Measurements from ENCODE around the gene PSMB4. TPM values are rescaled to one million over a fixed set of nuclear protein-coding genes. Genes with fewer than 3 reads are reported as not detected.
A peak's percentile ranks its signal among the peaks of the same experiment; 100 is the strongest.
"Not testable (repeated sequence)": the region's sequence is repeated elsewhere in the genome, so short reads cannot be mapped to it uniquely, and the experiment has no call there.

The PSMB4 gene
- total RNA-seq, 2 experiments from 2014 or later = 350 to 353 TPM

DNA sequence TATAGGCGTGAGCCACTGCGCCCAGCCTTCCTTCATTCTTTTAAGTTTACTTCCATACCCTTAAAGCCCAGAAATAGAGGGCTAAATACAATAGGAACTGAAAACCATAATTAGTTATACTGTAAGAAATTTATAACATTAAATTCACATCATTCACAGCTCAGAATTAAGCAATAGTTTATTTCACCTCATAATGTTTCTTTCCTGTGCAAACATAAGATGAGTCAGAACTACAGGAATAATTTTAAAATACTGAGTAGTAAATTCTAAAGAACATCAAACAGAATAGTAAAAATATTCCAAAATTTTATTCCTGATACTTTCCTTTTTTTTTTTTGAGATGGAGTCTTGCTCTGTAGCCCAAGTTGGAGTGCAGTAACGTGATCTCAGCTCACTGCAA is 35.8 kb downstream of the PSMB4 start:
- no peak for DNase-seq
- H3K4me1 Mint-ChIP-seq (ENCODE audit: low read depth) = peaks cover 32% of the 10 kb centered on the region
- H3K4me3 Mint-ChIP-seq = no peak overlapping the region
- no peak for ATAC-seq
- ChIA-PET CTCF (interaction anchor here (1.0 to 4.4 kb wide), 3 partner anchors 9 to 159 kb away, joined by 3 to 13 read pairs (median 8); no protein-coding TSS in a partner anchor), POLR2A (no interaction called here)
- H3K9me3 Mint-ChIP-seq = no peaks in the 10 kb centered on the region
- peaks cover 7% of the 10 kb centered on the region for H3K36me3 Mint-ChIP-seq (ENCODE audit: low read depth)
- H3K27me3 Mint-ChIP-seq = no peaks in the 10 kb centered on the region
- TF ChIP-seq, protein P1, sequence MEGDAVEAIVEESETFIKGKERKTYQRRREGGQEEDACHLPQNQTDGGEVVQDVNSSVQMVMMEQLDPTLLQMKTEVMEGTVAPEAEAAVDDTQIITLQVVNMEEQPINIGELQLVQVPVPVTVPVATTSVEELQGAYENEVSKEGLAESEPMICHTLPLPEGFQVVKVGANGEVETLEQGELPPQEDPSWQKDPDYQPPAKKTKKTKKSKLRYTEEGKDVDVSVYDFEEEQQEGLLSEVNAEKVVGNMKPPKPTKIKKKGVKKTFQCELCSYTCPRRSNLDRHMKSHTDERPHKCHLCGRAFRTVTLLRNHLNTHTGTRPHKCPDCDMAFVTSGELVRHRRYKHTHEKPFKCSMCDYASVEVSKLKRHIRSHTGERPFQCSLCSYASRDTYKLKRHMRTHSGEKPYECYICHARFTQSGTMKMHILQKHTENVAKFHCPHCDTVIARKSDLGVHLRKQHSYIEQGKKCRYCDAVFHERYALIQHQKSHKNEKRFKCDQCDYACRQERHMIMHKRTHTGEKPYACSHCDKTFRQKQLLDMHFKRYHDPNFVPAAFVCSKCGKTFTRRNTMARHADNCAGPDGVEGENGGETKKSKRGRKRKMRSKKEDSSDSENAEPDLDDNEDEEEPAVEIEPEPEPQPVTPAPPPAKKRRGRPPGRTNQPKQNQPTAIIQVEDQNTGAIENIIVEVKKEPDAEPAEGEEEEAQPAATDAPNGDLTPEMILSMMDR (IDR thresholded peaks at IDR 0.05) = no peak
- intact Hi-C loops (cut with micrococcal nuclease) = no loop called here
- H3K27ac Mint-ChIP-seq = no peak overlapping the region

DNA sequence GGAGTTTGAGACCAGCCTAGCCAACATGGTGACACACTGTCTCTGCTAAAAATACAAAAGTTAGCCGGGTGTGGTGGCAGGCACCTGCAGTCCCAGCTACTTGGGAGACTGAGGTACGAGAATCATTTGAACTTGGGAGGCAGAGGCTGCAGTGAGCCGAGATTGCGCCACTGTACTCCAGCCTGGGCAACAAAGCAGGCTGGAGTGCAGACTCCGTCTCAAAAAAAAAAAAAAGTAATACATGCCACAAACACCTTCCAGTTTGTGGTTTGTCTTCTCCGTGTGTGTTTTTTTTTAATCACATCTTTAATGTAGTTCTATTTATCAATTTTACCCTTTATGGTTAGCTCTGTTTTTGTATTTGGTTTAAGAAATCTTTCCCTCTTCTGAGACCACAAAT is 37.6 kb downstream of the PSMB4 start:
- TF ChIP-seq, protein P1 (IDR thresholded peaks at IDR 0.05) = no peak
- POLR2A ChIA-PET = interaction anchor here (0.7 kb wide), 1 partner anchor 62 kb away, joined by 3 read pairs; no protein-coding TSS in a partner anchor
- H3K4me1 Mint-ChIP-seq (ENCODE audit: low read depth) = peaks cover 40% of the 10 kb centered on the region
- CTCF ChIA-PET = interaction anchor here (0.9 to 1.8 kb wide), 2 partner anchors 10 to 96 kb away, joined by 4 read pairs; no protein-coding TSS in a partner anchor
- intact Hi-C loops (cut with micrococcal nuclease) = no loop called here
- ATAC-seq = no peak
- H3K27ac Mint-ChIP-seq = no peak overlapping the region
- peaks cover 8% of the 10 kb centered on the region for H3K36me3 Mint-ChIP-seq (ENCODE audit: low read depth)
- H3K4me3 Mint-ChIP-seq = no peak overlapping the region
- no peak for DNase-seq
- H3K27me3 Mint-ChIP-seq = no peaks in the 10 kb centered on the region
- no peaks in the 10 kb centered on the region for H3K9me3 Mint-ChIP-seq

DNA sequence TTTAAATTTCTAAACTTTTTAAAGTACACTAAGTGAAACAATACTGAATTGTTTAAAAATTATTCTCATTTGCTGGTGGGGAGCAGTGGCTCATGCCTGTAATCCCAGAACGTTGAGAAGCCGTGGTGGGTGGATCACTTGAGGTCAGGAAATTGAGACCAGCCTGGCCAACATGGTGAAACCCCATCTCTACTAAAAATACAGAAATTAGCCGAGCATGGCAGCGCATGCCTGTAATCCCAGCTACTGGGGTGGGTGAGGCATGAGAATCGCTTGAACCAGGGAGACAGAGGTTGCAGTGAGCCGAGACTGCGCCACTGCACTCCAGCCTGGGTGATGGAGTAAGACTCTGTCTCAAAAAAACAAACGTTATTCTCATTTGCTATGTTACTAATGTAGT is 38.0 kb downstream of the PSMB4 start:
- ChIA-PET CTCF (interaction anchor here (0.9 to 1.8 kb wide), 2 partner anchors 10 to 97 kb away, joined by 4 read pairs; no protein-coding TSS in a partner anchor), POLR2A (interaction anchor here (0.7 kb wide), 1 partner anchor 61 kb away, joined by 3 read pairs; no protein-coding TSS in a partner anchor)
- H3K27me3 Mint-ChIP-seq; H3K9me3 Mint-ChIP-seq; H3K36me3 Mint-ChIP-seq (ENCODE audit: low read depth); H3K27ac Mint-ChIP-seq; ATAC-seq; H3K4me3 Mint-ChIP-seq; intact Hi-C loops (cut with micrococcal nuclease); DNase-seq: not testable (repeated sequence)
- H3K4me1 Mint-ChIP-seq (ENCODE audit: low read depth) = peaks cover 40% of the 10 kb centered on the region

DNA sequence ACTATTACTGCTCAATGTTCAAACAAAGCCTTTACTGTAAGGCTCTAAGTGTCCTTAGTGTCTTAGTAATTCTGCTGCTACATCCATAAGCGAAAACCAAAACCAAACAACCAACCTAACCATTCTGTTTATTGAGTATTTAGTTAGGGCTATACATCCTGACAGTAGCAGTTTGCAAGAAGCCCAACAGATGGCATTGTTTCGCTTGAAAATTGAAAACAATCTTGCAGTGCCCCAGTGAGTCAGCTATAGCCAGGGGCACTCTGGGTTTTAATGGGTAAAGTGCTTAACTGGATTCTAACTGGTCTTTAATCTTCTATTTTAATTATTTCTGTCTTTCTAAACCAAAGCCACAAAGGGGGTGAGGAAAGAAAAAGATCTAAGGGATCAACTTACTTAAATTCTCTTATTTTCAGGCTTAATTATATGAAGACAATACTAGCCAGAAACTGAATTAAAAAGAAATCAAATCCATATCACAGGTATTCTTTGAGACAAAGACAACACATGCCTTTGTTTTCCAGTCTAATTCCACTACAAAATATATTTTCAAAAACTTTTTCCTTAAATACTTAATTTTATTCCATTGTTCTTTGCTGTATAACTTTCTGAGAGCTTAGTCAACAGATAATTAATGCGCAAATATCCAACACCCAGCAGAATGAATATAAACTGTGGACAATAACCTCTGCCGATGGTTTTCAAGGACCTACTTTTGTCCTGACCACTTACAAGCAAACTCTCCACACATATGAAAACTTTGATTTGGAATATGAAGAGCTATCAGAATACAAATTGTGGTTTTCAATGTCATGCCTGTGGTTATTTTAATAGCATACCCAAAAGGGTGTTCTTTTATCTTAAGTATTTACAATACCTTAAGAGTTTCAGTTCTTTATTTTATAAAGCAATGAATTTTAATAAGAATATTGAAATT is 44.7 kb downstream of the PSMB4 start:
- TF ChIP-seq, protein P1 (IDR thresholded peaks at IDR 0.05) = peak; percentile 80
- CTCF ChIA-PET = interaction anchor here (0.6 to 2.1 kb wide), 25 partner anchors 10 to 392 kb away, joined by 3 to 20 read pairs (median 5); partner anchors contain the start of genes CGN, POGZ and TUFT1
- no peak overlapping the region for H3K4me3 Mint-ChIP-seq
- ATAC-seq (peak; percentile 96), DNase-seq (peak; percentile 86)
- peaks cover 5% of the 10 kb centered on the region for H3K36me3 Mint-ChIP-seq (ENCODE audit: low read depth)
- H3K27ac Mint-ChIP-seq = no peak overlapping the region
- peaks cover 48% of the 10 kb centered on the region for H3K4me1 Mint-ChIP-seq (ENCODE audit: low read depth)
- POLR2A ChIA-PET = interaction anchor here (1.2 kb wide), 1 partner anchor 33 kb away, joined by 4 read pairs; no protein-coding TSS in a partner anchor
- H3K9me3 Mint-ChIP-seq = no peaks in the 10 kb centered on the region
- H3K27me3 Mint-ChIP-seq = no peaks in the 10 kb centered on the region
- intact Hi-C loops (cut with micrococcal nuclease) = loop anchor here (10.0 kb wide), 3 partner anchors 71 to 291 kb away; partner anchors contain the start of genes CGN and TUFT1

DNA sequence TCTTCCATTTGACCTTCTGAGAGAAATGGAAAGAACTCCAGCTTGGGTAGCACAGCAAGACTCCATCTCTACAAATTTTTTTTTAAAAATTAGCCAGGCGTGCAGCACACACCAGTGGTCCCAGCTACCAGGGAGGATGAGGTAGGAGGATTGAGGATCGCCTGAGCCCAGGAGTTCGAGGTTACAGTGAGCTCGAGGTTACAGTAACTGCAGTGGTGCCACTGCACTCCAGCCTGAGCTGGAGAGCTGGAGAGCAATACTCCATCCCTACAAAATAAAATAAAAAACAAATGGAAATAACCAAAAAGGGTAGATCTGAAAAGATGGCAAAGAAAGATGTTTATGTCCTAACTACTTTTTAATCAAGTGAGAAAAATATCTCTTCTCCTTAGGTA is 45.4 kb downstream of the PSMB4 start:
- H3K4me3 Mint-ChIP-seq = no peak overlapping the region
- ChIA-PET POLR2A (interaction anchor here (1.2 kb wide), 1 partner anchor 32 kb away, joined by 4 read pairs; no protein-coding TSS in a partner anchor), CTCF (interaction anchor here (0.7 to 2.1 kb wide), 21 partner anchors 9 to 392 kb away, joined by 3 to 20 read pairs (median 5); partner anchors contain the start of genes POGZ and TUFT1)
- DNase-seq (no peak), ATAC-seq (no peak)
- no peaks in the 10 kb centered on the region for H3K9me3 Mint-ChIP-seq
- TF ChIP-seq, protein P1 (IDR thresholded peaks at IDR 0.05) = no peak
- intact Hi-C loops (cut with micrococcal nuclease) = loop anchor here (10.0 kb wide), 3 partner anchors 70 to 290 kb away; partner anchors contain the start of genes CGN and TUFT1
- H3K27me3 Mint-ChIP-seq = no peaks in the 10 kb centered on the region
- H3K27ac Mint-ChIP-seq = peak overlapping the region; percentile 61
- H3K4me1 Mint-ChIP-seq (ENCODE audit: low read depth) = peaks cover 43% of the 10 kb centered on the region
- peaks cover 3% of the 10 kb centered on the region for H3K36me3 Mint-ChIP-seq (ENCODE audit: low read depth)

Data from activated CD8-positive, alpha-beta T cell treated with anti-CD3 and anti-CD28 coated beads for 36 hours (primary cell).